GM12878 (cell line): ENCODE measurements around the gene MVB12B. TPM values are rescaled to one million over a fixed set of nuclear protein-coding genes. Genes with fewer than 3 reads are reported as not detected.

ENCODE experiments used
- ATAC-seq: fragments of 200-7000 bp; cut with Tn5 transposase; 3 replicates; pipeline ENCODE4 v1.9.1; 2020; ENCODE audit warnings: mild to moderate bottlenecking, moderate library complexity
- BruUV-seq: library from RNA; stranded (reverse); fragments of 400-500 nt; replicated peaks from 2 replicates; lab custom pipeline; 2021; lab: Mats Ljungman, UMichigan
- CTCF ChIA-PET: fragments of 300-600 bp; sonication (Branson Sonifier 250); formaldehyde crosslinking; extraction: SDS; loops from one replicate; lab custom pipeline; 2021; ENCODE audit warnings: inconsistent platforms; lab: Yijun Ruan, JAX
- POLR2A ChIA-PET: fragments of 350-600 bp; formaldehyde crosslinking; extraction: SDS; loops from one replicate; lab custom pipeline; 2021; ENCODE audit warnings: inconsistent platforms; lab: Charles Lee
- RAD21 ChIA-PET: fragments of 300-600 bp; sonication (Branson Sonifier 250); formaldehyde crosslinking; loops from one replicate; lab custom pipeline; 2023; ENCODE audit warnings: antibody characterized with exemption; ENCODE audit not compliant: unreplicated experiment; lab: Charles Lee
- SMC1A ChIA-PET: fragments of 300-600 bp; sonication (Branson Sonifier 250); formaldehyde crosslinking; loops from one replicate; lab custom pipeline; 2023; ENCODE audit not compliant: unreplicated experiment, uncharacterized antibody; lab: Charles Lee
- DNase-seq: peaks from one replicate; pipeline ENCODE4 v3.0.0-alpha.2; 2011; ENCODE audit warnings: low read depth, low spot score
- FAIRE-seq: peaks from 3 replicates; lab custom pipeline; 2011; peaks lifted over from hg19 to GRCh38; lab: Jason Lieb, UNC
- H2AFZ ChIP-seq: 2 replicates; pipeline ENCODE4 v1.6.0; 2011; ENCODE audit warnings: low read depth, low read length, control low read depth; ENCODE audit not compliant: control insufficient read depth
- H3K27ac ChIP-seq: 2 replicates; pipeline ENCODE4 v1.5.1; 2011; ENCODE audit warnings: control low read depth; ENCODE audit not compliant: control insufficient read depth, insufficient read depth
- H3K27me3 ChIP-seq, 2 experiments: replicated peaks in 1 of 2; 2 replicates each; pipeline versions ENCODE4 v1.6.0 to v1.6.1; 2011; ENCODE audit warnings: low read length in 1 of 2; ENCODE audit not compliant: control insufficient read depth in 2 of 2, insufficient read depth in 2 of 2
- H3K36me3 ChIP-seq, 2 experiments: 2 replicates each; pipeline ENCODE4 v1.5.1; 2011; ENCODE audit warnings: low read length in 1 of 2; ENCODE audit not compliant: control insufficient read depth in 2 of 2, insufficient read depth in 2 of 2
- H3K4me1 ChIP-seq: 2 replicates; pipeline ENCODE4 v1.6.1; 2011; ENCODE audit warnings: mild to moderate bottlenecking, low read length, moderate library complexity, mixed read lengths; ENCODE audit not compliant: control insufficient read depth, insufficient read depth
- H3K4me2 ChIP-seq: 2 replicates; pipeline ENCODE4 v1.6.0; 2011; ENCODE audit warnings: control low read depth; ENCODE audit not compliant: control insufficient read depth, insufficient read depth
- H3K4me3 ChIP-seq: fragments of 200-600 bp; sonication (generic); 2 replicates; pipeline ENCODE4 v1.5.1; 2016
- H3K79me2 ChIP-seq: 2 replicates; pipeline ENCODE4 v1.6.0; 2011; ENCODE audit warnings: low read length; ENCODE audit not compliant: control insufficient read depth, insufficient read depth
- H3K9ac ChIP-seq: 2 replicates; pipeline ENCODE4 v1.8.0; 2011; ENCODE audit warnings: low read length, control low read depth, mixed read lengths; ENCODE audit not compliant: control insufficient read depth, insufficient read depth
- H3K9me3 ChIP-seq: replicated peaks from 3 replicates; pipeline ENCODE4 v1.5.1; 2011; ENCODE audit warnings: mild to moderate bottlenecking, low read length; ENCODE audit not compliant: control insufficient read depth, insufficient read depth
- H4K20me1 ChIP-seq: 2 replicates; pipeline ENCODE4 v1.6.0; 2011; ENCODE audit not compliant: control insufficient read depth, insufficient read depth
- BCL11A ChIP-seq: IDR thresholded peaks from 2 replicates; pipeline ENCODE4 v1.6.1; 2011; ENCODE audit warnings: low read depth, low read length
- CBFB ChIP-seq: IDR thresholded peaks from 2 replicates; pipeline ENCODE4 v1.6.1; 2016; ENCODE audit warnings: antibody characterized with exemption, low read depth
- GATAD2B ChIP-seq: fragments of 450-650 bp; conservative IDR thresholded peaks from 2 replicates; pipeline ENCODE4 v1.6.1; 2017; ENCODE audit warnings: low read depth, mild to moderate bottlenecking, moderate library complexity
- HDAC6 ChIP-seq: fragments of 200-600 bp; sonication (generic); IDR thresholded peaks from one replicate; pipeline ENCODE4 v1.8.0; 2017; ENCODE audit warnings: antibody characterized with exemption; ENCODE audit not compliant: unreplicated experiment
- JUNB ChIP-seq: IDR thresholded peaks from 2 replicates; pipeline ENCODE4 v1.6.1; 2016; ENCODE audit warnings: antibody characterized with exemption, mild to moderate bottlenecking
- SMC3 ChIP-seq: IDR thresholded peaks from 2 replicates; pipeline ENCODE4 v1.6.1; 2011; ENCODE audit warnings: low read length, improper control_type of control experiment, borderline replicate concordance
- SRF ChIP-seq, 2 experiments: IDR thresholded peaks; 2 replicates each; pipeline ENCODE4 v1.6.1; 2011; ENCODE audit warnings: low read depth in 2 of 2, low read length in 2 of 2, mild to moderate bottlenecking in 1 of 2, moderate library complexity in 1 of 2
- STAT3 ChIP-seq: IDR thresholded peaks from 2 replicates; pipeline ENCODE4 v1.6.1; 2011; ENCODE audit warnings: low read depth, low read length, improper control_type of control experiment
- WGBS: methylation state at CpG from one replicate; pipeline ENCODE4 v1.1.6; 2016; ENCODE audit warnings: low lambda C conversion rate; ENCODE audit not compliant: insufficient replicate concordance, insufficient coverage; ENCODE audit errors: missing lambda C conversion rate; 5-methylcytosine and 5-hydroxymethylcytosine counted together
- in situ Hi-C: fragments of 300-500 bp; cut with MboI; formaldehyde crosslinking; loops from 9 replicates; pipeline ENCODE4 v1.14.3; 2018; ENCODE audit warnings: mixed read lengths
- intact Hi-C: fragments of 100-400 bp; cut with micrococcal nuclease; formaldehyde crosslinking; loops from one replicate; pipeline ENCODE4 v1.14.2; 2022; ENCODE audit not compliant: unreplicated experiment
- polyA plus RNA-seq, 11 experiments: library from polyadenylated mRNA; depleted of rRNA in 4 of 11; unstranded in 6 of 11; stranded (reverse) in 5 of 11; fragments of >200 nt; fragmentation: Nextera tagmentation in 4 of 11; fragmentation: Illumina TruSeq in 1 of 11; extraction: Ambion mirVana in 4 of 11; extraction: Trizol in 1 of 11; gene quantifications; 1 replicate in 1 of 11; 2 replicates in 10 of 11; pipeline versions ENCODE4 v1.2.1 to v1.2.3, GENCODE V29; 2011 to 2016; ENCODE audit warnings: inconsistent platforms in 2 of 11, missing spikeins in 2 of 11, low read depth in 1 of 11
- total RNA-seq, 4 experiments: library from RNA; depleted of rRNA in 3 of 4; stranded (reverse); fragments of >200 nt in 3 of 4; fragmentation: Illumina TruSeq in 1 of 4; extraction: Trizol in 1 of 4; gene quantifications; 2 replicates each; pipeline versions ENCODE4 v1.2.1 to v1.2.3, GENCODE V29; 2013 to 2021
- TF ChIP-seq, protein P1 (sequence below): IDR thresholded peaks from 2 replicates; pipeline ENCODE4 v1.6.1; 2011; ENCODE audit warnings: mild to moderate bottlenecking, low read depth, low read length, moderate library complexity; ENCODE audit not compliant: insufficient replicate concordance
- TF ChIP-seq, protein P2 (sequence below): fragments of 450-650 bp; IDR thresholded peaks from 2 replicates; pipeline ENCODE4 v1.6.1; 2017; ENCODE audit warnings: mild to moderate bottlenecking

Gene MVB12B
- total and polyA plus RNA-seq, 10 of the 15 experiments (the other 5 are each of a cell fraction or from before 2014, with no cell fraction given): 0.08 TPM; not detected in 9

DNA sequence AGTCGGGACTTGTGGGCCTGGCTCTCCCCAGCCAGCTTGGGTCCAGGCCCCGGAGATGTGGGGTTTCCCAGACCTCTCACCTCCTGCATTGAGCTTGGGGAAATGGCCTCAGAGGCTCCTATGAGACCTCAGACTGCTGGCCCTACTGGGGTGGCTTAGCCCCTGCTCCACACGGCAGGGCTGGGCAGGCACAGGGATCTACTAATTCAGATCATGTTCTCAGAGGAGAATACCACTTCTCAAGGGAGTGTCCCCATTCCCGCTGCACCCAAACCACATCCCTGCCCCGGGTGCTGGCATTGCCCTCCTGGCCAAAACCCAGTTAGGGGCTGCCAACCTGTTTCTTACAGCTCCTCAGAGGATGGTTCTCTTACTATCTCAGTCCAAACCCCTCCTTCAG lies 205.0 kb downstream of the MVB12B start:
- Histone ChIP-seq H2AFZ (no peak overlapping the region), H3K27ac (no peak overlapping the region), H3K36me3 (no peaks in the 10 kb centered on the region), H3K9ac (no peak overlapping the region), H3K4me2 (no peak overlapping the region), H3K79me2 (no peaks in the 10 kb centered on the region), H4K20me1 (no peaks in the 10 kb centered on the region; the same call in 1 of the 2 replicates), H3K9me3 (no peaks in the 10 kb centered on the region), H3K27me3 (peaks cover 6 to 8% of the 10 kb centered on the region in 2 experiments), H3K4me3 (no peak overlapping the region), H3K4me1 (no peaks in the 10 kb centered on the region; the same call in 1 of the 2 replicates)
- CTCF ChIA-PET: no interaction called here
- POLR2A ChIA-PET: no interaction called here
- ATAC-seq (no peak), DNase-seq (no peak), FAIRE-seq (no peak)
- WGBS: 16% methylated on average over 5 of the region's 5 CpGs
- RAD21 ChIA-PET: no interaction called here
- intact Hi-C loops: no loop called here
- SMC1A ChIA-PET: no interaction called here
- BruUV-seq: no TSS peak
- in situ Hi-C loops: no loop called here
- TF ChIP-seq GATAD2B (no peak), CBFB (no peak), STAT3 (no peak), SRF (IDR thresholded peaks at IDR 0.05; ENCODE audit: low read depth in 2 of 2, low read length in 2 of 2) (no peak), BCL11A (no peak), HDAC6 (no peak), JUNB (no peak)

DNA sequence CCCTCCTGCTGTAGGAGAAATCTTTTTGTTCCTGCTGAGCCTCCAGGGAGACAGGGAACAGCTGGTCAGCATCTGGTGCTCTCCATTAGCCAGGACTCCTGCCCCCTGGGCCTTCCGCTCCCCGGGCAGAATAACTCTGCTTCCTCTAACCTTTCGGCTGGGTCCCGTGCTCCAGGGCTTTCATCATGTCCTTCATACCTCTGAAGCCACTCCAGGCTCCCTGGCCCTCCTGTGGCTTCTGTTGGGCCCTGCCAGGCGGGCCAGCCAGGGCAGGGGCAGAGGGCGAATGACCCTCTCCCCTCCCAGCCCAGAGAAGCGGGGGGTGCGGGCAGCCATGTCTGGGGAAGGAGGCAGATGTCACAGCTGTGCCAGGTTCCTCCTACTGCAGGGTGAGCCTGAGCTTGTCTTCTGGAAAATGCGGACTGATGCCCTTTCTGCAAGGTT lies 205.4 kb downstream of the MVB12B start:
- Histone ChIP-seq H3K27ac (no peak overlapping the region), H2AFZ (no peak overlapping the region), H3K79me2 (no peaks in the 10 kb centered on the region), H3K4me3 (no peak overlapping the region), H3K4me1 (no peaks in the 10 kb centered on the region; the same call in 1 of the 2 replicates), H4K20me1 (no peaks in the 10 kb centered on the region; the same call in 1 of the 2 replicates), H3K27me3 (peaks cover 6 to 8% of the 10 kb centered on the region in 2 experiments), H3K36me3 (no peaks in the 10 kb centered on the region), H3K9ac (no peak overlapping the region), H3K9me3 (no peaks in the 10 kb centered on the region), H3K4me2 (no peak overlapping the region)
- intact Hi-C loops: no loop called here
- in situ Hi-C loops: no loop called here
- RAD21 ChIA-PET: no interaction called here
- DNase-seq (no peak), ATAC-seq (no peak), FAIRE-seq (no peak)
- 51% methylated on average over 9 of the region's 9 CpGs for WGBS
- TF ChIP-seq, protein P1, sequence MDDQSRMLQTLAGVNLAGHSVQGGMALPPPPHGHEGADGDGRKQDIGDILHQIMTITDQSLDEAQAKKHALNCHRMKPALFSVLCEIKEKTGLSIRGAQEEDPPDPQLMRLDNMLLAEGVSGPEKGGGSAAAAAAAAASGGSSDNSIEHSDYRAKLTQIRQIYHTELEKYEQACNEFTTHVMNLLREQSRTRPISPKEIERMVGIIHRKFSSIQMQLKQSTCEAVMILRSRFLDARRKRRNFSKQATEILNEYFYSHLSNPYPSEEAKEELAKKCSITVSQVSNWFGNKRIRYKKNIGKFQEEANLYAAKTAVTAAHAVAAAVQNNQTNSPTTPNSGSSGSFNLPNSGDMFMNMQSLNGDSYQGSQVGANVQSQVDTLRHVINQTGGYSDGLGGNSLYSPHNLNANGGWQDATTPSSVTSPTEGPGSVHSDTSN: no peak
- no peak for TF ChIP-seq SMC3
- TF ChIP-seq, protein P2, sequence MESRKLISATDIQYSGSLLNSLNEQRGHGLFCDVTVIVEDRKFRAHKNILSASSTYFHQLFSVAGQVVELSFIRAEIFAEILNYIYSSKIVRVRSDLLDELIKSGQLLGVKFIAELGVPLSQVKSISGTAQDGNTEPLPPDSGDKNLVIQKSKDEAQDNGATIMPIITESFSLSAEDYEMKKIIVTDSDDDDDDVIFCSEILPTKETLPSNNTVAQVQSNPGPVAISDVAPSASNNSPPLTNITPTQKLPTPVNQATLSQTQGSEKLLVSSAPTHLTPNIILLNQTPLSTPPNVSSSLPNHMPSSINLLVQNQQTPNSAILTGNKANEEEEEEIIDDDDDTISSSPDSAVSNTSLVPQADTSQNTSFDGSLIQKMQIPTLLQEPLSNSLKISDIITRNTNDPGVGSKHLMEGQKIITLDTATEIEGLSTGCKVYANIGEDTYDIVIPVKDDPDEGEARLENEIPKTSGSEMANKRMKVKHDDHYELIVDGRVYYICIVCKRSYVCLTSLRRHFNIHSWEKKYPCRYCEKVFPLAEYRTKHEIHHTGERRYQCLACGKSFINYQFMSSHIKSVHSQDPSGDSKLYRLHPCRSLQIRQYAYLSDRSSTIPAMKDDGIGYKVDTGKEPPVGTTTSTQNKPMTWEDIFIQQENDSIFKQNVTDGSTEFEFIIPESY: no peak
- no TSS peak for BruUV-seq
- SMC1A ChIA-PET: no interaction called here
- CTCF ChIA-PET: no interaction called here
- POLR2A ChIA-PET: no interaction called here
